Stimulated activated CD4-positive, alpha-beta T cell treated with anti-CD3 and anti-CD28 coated beads, TNF-alpha, amount 100 ng/mL, for 1 hour (primary cell): ENCODE results near the gene ADORA2A.

Source experiments
- DNase-seq, 3 donors: peaks; one replicate each; pipeline ENCODE4 v3.0.0-alpha.2; 2020; ENCODE audit warnings: low read depth in 3 of 3, low spot score in 1 of 3

ADORA2A gene

GRCh38 chr22:24445481-24446259 lies 18.3 kb downstream of the ADORA2A start:
- no peak for DNase-seq

- no peak for DNase-seq
These were observed 18.8 kb downstream of the ADORA2A start for GRCh38 chr22:24446260-24446611.

- no peak for DNase-seq
These were observed 23.2 kb downstream of the ADORA2A start for GRCh38 chr22:24450610-24451009.

GRCh38 chr22:24451162-24451561 lies 23.8 kb downstream of the ADORA2A start:
- no peak for DNase-seq

GRCh38 chr22:24453853-24454252 lies 26.5 kb downstream of the ADORA2A start:
- no peak for DNase-seq

GRCh38 chr22:24455039-24455438 lies 27.6 kb downstream of the ADORA2A start:
- no peak for DNase-seq

- no peak for DNase-seq
These were observed 28.5 kb downstream of the ADORA2A start for GRCh38 chr22:24455751-24456426.

GRCh38 chr22:24457894-24458420 lies 30.6 kb downstream of the ADORA2A start:
- DNase-seq: no peak

GRCh38 chr22:24459911-24460310 lies 32.5 kb downstream of the ADORA2A start:
- no peak for DNase-seq

- no peak for DNase-seq
These were observed 33.2 kb downstream of the ADORA2A start for GRCh38 chr22:24460418-24461089.

- no peak for DNase-seq
These were observed 35.8 kb downstream of the ADORA2A start for GRCh38 chr22:24463071-24463760.

GRCh38 chr22:24465566-24465965 lies 38.2 kb downstream of the ADORA2A start:
- no peak for DNase-seq

GRCh38 chr22:24465975-24466374 lies 38.6 kb downstream of the ADORA2A start:
- DNase-seq: no peak

GRCh38 chr22:24466716-24467328 lies 39.4 kb downstream of the ADORA2A start:
- DNase-seq: no peak

GRCh38 chr22:24467340-24467739 lies 39.9 kb downstream of the ADORA2A start:
- DNase-seq: no peak

- DNase-seq: no peak
These were observed 44.2 kb downstream of the ADORA2A start for GRCh38 chr22:24471570-24471969.

- no peak for DNase-seq
These were observed 45.9 kb downstream of the ADORA2A start for GRCh38 chr22:24473284-24473683.

GRCh38 chr22:24474221-24474620 lies 46.8 kb downstream of the ADORA2A start:
- DNase-seq: no peak

GRCh38 chr22:24474649-24475255 lies 47.4 kb downstream of the ADORA2A start:
- no peak for DNase-seq

GRCh38 chr22:24481641-24482040 lies 54.2 kb downstream of the ADORA2A start:
- no peak for DNase-seq
